ENCODE results near the gene ASAP3.
"Not testable (repeated sequence)": the region's sequence is repeated elsewhere in the genome, so short reads cannot be mapped to it uniquely, and the experiment has no call there.

ASAP3 gene

DNA sequence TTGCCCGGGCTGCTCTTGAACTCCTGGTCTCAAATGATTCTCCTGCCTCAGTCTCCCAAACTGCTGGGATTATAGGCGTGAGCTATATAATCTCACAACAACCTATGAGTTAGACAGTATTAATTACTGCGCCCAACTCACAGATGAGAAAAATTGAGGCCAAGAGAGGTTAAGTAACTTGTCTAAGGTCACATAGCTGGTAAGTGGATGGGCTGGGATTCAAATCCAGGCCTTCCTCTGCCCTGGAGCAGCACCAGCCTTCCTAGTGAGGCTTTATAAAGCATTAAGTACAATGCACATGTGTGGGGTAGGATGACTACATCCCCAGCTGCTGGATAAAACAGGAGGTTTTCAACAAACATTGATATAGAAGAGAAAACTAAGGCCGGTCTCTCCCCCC is 31.9 kb upstream of the ASAP3 start:
- in situ Hi-C loops (cut with MboI; ENCODE audit: low sequenced_read_pairs) = no loop called here

DNA sequence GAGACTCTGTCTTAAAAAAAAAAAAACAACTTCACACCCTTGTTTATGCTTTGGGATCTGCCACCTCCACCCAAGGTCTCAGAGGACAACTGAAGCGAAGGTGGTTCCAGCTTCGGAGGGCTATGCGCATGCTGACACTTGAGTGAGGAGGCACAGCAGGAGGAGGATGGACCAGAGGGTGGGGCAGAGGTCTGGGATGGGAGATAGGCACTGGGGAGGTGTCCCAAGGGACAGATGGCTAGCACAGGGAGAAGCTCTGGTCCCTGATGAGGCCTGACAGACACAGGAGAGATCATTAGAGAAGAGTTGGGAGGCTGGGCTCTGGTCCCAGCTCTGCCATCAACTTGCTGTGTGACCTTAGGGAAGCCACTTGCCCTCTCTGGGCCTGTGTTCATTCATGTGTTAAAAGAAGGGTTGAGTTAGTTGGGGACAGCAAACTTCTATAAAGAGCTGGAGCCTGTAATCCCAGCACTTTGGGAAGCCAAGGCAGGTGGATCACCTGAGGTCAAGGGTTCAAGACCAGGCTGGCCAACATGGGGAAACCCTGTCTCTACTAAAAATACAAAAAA is 30.2 kb upstream of the ASAP3 start:
- in situ Hi-C loops (cut with MboI; ENCODE audit: low sequenced_read_pairs) = no loop called here

DNA sequence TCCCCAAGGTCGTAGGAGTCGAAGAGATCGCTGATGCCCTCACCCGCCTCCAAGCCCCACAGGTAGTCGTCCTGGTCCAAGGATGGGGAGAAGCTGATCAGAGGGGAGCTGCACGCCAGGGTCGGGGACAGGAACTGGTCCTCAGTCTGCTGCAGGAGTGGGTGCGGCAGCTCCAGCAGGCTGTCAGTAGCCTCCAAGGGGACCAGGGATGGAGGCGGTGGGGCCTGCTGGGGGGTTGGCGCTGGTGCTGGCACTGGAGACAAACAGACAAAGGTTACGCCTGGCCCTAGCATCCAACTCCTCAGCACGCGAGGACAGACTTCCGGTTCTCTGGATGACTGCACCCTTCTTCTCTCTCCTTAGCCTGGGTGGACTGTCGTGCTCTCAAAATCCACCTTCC is 25.9 kb upstream of the ASAP3 start:
- in situ Hi-C loops (cut with MboI; ENCODE audit: low sequenced_read_pairs) = no loop called here

DNA sequence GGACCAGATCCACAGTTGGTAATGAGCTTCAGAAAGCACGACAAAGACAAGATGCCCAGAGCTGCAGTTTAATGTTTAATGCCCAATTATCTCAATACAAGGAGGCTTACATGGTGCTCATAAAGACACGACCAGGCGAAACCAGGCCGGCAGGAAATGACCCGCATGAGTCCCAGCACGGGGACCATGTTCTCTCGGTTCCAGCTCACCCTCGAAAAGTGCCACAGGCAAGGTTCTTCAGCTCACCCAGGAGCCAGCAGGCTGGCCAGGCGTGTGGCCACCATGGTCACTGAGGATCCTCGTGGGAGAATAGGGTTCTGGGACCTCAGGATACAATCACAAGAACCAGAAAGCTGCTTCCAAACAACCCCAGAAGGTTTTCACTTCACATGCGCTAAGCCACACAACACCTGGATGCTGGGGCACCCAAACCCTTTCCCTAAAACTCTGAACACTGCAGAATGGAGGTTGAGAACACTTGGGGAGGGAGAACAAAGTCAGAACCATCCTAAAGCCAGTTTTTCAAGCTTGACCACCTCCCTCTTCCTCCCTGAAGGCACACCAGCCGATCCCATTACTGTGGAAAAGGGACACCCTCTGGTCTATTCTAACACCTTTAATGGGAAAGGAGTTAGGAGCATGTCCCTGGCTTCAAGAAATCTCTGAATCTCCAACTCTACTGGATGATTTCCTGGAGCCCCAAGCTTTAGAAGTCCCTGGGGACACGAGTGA is 22.6 kb upstream of the ASAP3 start:
- in situ Hi-C loops (cut with MboI; ENCODE audit: low sequenced_read_pairs) = no loop called here

DNA sequence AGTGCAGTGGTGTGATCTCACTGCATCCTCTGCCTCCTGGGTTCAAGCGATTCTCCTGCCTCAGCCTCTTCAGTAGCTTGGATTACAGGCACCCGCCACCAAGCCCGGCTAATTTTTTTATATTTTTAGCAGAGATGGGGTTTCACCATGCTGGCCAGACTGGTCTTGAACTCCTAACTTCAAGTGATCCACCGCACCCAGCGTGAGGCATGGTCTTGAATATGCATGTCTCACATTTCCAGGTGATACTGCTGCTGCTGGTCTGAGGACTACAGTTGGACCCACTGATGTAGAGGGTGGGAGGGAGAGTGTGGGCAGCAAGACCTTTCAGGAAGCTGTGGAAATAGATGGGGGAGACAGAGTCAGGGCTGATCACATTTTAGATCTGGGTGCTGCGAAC is 21.9 kb upstream of the ASAP3 start:
- in situ Hi-C loops (cut with MboI; ENCODE audit: low sequenced_read_pairs) = no loop called here

DNA sequence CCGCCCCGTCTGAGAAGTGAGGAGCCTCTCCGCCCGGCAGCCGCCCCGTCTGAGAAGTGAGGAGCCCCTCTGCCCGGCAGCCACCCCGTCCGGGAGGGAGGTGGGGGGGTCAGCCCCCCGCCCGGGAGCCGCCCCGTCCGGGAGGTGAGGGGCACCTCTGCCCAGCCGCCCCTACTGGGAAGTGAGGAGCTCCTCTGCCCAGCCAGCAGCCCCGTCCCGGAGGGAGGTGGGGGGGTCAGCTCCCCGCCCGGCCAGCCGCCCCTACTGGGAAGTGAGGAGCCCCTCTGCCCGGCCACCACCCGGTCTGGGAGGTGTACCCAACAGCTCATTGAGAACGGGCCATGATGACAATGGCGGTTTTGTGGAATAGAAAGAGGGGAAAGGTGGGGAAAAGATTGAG is 20.2 kb upstream of the ASAP3 start:
- in situ Hi-C loops (cut with MboI; ENCODE audit: low sequenced_read_pairs) = not testable (repeated sequence)

DNA sequence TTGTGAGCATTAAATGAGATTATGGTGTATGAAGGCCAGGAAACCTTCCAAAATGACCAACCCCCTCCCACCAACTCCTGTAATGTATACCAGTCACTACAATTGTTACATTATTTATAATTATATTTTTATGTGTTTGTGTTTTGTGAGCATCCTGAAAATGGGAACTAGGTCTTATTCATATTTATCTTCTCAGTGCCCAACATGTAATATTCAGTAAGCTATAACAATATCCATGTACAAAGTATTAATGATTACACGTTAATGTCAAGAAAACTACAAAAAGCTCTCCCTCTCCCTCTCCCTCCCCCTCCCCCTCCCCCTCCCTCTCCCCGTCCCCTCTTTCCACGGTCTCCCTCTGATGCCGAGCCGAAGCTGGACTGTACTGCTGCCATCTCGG is 19.0 kb upstream of the ASAP3 start:
- in situ Hi-C loops (cut with MboI; ENCODE audit: low sequenced_read_pairs) = no loop called here

DNA sequence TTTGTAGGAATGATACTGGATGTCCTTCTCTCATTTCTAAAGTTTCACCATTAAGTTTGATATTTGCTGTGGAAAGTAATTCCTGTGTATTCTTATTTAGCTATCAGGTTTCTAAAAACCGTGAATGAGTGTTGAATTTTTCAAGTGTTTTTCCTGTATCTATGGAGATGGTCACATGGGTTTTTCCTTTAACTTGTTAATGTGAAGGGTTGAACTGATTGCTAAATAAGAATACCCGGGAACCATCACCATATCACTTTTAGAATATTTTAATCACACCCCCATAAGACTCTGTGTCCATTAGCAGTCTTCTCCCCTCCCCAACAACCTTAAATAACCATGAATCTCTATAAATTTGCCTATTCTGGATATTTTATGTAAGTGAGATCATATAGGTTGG is 16.5 kb upstream of the ASAP3 start:
- in situ Hi-C loops (cut with MboI; ENCODE audit: low sequenced_read_pairs) = no loop called here

DNA sequence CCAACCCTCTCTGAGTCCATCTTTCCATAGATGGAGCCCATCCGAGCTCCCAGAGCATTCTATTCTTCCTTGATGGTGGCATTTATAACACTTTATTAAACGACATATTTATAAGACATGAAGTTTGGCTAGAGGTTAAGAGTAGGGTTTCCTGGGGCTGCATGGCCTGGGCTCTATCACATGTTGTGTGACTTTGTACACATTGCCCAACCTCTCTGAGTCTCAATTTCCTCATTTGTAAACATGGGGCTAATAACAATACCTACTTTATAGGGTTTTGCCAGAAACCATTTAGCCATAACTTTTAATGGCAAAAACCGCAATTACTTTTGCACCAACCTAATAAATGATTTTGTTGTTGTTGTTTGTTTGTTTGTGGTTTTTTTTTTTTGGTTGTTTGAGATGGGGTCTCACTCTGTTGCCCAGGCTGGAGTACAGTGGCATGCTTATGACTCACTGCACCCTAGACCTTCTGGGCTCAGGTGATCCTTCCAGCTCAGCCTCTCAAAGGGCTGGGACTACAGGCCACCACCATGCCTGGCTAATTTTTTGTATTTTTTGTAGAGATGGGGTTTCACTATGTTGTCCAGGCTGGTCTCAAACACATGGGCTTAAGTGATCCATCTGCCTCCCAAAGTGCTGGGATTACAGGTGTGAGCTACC is 13.9 kb upstream of the ASAP3 start:
- in situ Hi-C loops (cut with MboI; ENCODE audit: low sequenced_read_pairs) = no loop called here

DNA sequence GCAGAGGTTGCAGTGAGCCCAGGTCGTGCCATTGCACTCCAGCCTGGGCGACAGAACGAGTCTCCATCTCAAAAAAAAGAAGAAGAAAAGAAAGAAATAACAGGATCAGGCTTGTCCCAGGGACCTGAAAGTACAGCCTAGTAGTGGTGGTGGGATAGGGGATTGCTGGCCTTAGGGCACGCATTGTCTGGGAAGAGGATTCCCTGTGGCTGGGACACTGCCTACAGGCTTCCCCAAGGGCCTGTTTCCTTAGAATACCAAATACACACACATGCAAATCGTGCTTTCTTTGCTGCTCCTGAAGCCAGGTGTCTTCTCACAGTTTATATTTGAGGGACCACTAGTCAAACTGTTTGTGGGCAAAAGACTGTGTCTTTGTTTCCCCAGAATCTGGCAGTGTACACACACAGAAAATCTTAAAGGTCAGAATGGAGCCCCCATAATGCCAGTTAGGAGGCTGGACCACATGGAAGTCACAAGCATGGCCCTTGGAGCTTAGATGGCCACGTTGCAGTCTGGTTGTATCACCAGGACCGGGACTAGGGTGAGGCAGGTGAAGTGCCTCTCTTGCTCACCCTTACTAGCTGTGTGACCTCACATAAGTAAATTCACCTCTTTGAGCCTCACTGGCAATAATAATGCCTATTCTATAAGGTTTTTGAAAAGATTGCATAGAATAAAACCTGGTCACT is 12.7 kb upstream of the ASAP3 start:
- in situ Hi-C loops (cut with MboI; ENCODE audit: low sequenced_read_pairs) = no loop called here

DNA sequence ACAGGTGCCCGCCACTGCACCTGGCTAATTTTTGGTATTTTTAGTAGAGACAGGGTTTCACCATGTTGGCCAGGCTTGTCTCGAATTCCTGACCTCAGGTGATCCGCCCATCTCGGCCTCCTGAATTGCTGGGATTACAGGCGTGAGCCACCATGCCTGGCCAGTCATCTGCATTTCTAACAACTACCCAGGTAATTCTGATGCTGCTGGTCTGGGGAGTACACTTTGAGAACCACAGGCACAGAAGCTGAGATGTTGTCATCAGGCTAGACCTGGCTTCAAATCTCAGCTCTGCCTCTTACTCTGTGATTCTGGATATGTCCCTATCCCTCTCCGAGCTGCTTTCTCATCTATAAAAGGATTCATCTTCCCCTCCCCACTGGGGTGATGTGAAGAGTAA is 10.9 kb upstream of the ASAP3 start:
- in situ Hi-C loops (cut with MboI; ENCODE audit: low sequenced_read_pairs) = not testable (repeated sequence)

DNA sequence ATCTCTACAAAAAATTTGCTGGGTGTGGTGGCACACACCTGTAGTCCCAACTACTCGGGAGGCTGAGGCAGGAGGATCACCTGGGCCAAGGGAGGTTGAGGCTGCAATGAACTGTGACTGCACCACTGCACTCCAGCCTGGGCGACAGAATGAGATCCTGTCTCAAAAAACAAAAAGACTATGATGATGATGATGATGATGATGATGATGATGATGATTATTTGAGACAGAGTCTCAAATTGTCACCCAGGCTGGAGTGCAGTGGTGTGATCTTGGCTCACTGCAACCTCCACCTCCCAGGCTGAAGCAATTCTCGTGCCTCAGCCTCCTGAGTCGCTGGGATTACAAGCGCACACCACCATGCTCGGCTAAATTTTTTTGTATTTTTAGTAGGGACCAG is 8.8 kb upstream of the ASAP3 start:
- in situ Hi-C loops (cut with MboI; ENCODE audit: low sequenced_read_pairs) = not testable (repeated sequence)

DNA sequence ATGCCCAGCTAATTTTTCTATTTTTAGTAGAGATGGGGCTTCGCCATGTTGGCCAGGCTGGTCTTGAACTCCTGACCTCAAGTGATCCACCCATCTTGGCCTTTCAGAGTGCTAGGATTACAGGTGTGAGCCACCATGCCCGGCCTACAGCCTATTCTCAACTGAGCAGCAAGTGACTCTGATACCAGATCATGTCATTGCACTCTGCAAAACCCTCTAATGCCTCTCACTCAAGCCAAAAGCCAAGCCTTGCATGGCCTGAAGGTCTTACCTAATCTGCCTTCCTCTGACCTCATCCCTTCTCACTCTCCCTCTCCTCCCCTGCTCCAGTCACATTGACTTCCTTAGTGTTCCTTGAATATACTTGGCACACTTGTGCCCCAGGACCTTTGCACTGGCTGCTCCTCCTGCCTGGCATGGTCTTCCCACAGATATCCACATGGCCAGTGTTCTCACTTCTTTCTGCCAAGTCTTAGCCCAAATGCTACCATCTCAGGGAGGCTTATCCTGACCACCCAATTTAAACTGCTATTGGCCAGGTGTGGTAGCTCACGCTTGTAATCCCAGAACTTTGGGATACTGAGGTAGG is 8.2 kb upstream of the ASAP3 start:
- in situ Hi-C loops (cut with MboI; ENCODE audit: low sequenced_read_pairs) = no loop called here

DNA sequence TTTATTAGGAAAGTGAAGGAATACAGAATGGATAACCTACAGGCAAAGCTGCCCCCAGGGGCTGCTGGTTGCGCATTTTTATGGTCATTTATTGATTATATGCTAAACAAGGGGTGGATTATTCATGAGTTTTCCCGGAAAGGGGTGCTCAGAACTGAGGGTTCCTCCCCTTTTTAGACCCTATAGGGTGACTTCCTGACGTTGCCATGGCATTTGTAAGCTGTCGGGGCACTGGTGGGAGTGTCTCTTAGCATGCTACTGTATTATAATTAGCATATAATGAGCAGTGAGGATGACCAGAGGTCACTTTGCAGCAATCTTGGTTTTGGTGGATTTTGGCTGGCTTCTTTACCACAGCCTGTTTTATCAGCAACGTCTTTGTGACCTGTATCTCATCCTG is 5.9 kb upstream of the ASAP3 start:
- in situ Hi-C loops (cut with MboI; ENCODE audit: low sequenced_read_pairs) = no loop called here

DNA sequence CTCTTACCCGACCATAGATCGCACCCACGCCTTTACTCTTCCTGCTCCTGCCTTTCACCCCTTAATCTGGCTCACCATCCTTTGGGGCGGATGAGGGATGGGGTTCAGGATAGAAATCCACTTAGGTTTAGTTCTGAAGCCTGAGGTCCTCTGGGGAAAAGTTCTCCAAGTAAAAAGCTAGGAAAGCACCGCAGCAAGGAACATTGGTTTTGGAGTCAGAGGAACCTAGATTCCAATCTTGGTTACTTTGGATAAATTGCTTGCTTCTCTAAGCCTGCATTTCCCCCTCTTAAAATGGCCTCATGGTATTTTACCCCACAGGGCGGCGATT is 988 bp upstream of the ASAP3 start:
- in situ Hi-C loops (cut with MboI; ENCODE audit: low sequenced_read_pairs) = no loop called here

DNA sequence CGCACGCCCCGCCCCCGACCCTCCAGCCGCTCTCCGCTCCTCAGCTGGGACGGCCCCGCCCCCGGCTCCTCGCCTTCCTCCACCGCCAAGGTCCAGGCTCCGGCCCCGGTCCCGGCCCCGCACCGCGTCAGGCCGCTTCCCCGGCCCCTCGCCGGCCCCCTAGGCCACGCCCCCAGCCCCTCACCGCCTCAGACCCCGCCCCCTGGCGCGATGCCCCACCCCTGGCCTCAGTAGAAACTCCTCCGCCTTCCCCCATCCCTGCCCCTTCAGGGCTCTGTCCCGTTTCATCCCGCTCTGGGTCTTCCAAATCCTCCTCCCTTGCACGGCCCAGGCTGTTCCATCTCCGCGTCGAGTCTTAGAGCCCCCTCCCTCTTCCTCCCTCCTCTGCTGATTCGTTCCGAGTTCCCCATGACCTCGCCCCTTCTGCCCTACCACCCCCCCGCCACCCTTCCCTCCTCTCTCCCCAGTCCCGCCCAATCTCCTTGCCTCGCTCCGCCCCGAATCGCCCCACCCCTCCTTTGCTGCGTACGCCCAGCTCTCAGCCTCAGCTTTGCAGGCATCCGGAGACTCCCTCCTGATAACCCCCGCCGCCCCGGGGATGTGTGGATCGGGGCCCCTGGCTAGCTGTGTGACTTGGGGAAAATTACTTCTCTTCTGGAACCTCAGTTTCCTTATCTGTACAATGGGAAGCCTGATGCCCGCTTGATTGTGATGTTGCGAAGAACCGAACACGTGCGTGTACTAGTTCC is 448 bp upstream of the ASAP3 start:
- in situ Hi-C loops (cut with MboI; ENCODE audit: low sequenced_read_pairs) = no loop called here

DNA sequence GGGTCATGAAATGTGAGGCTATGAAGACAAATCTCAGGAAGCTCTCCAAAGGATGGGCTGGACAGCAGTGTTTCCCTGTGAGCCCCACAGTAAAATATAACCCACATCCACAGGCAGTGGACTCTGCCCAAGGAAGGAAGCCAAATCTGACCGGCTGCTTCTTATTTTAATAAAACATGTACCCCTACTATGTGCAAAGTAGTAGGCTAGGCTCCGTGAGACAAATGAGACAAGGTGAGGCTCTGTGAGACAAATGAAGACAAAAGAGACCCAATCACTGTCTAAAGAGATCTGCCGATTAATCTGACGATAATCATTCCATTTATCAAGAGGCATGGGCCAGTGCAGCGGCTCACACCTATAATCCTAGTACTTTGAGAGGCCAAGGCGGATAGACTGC is 2.1 kb downstream of the ASAP3 start:
- in situ Hi-C loops (cut with MboI; ENCODE audit: low sequenced_read_pairs) = no loop called here

DNA sequence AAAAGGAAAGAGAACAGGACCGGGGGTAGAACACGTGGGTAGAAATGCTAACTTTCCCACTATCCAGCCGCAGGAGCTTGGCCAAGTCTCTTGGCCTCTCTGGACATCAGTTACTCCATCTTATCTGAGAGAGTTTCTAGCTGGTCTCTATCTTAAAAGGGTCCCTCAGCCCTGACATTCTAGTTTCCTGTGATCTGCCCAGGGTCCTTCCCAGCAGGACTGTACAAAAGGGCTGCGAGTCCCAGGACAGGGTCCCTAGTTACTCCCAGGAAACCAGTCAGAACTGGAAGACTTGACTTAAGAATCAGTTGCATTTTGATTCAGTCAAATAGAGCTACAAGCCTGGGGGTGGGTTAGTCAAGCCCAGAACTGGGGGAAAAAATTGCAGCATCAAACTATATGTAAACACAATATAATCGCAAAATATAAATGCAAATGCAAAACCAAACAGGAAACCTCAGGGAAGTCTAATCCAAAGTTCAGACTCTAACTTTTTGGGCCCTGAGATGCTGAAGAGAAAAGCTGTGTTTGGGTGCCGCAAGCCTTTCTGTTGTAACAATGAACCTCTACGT is 2.9 kb downstream of the ASAP3 start:
- in situ Hi-C loops (cut with MboI; ENCODE audit: low sequenced_read_pairs) = no loop called here

DNA sequence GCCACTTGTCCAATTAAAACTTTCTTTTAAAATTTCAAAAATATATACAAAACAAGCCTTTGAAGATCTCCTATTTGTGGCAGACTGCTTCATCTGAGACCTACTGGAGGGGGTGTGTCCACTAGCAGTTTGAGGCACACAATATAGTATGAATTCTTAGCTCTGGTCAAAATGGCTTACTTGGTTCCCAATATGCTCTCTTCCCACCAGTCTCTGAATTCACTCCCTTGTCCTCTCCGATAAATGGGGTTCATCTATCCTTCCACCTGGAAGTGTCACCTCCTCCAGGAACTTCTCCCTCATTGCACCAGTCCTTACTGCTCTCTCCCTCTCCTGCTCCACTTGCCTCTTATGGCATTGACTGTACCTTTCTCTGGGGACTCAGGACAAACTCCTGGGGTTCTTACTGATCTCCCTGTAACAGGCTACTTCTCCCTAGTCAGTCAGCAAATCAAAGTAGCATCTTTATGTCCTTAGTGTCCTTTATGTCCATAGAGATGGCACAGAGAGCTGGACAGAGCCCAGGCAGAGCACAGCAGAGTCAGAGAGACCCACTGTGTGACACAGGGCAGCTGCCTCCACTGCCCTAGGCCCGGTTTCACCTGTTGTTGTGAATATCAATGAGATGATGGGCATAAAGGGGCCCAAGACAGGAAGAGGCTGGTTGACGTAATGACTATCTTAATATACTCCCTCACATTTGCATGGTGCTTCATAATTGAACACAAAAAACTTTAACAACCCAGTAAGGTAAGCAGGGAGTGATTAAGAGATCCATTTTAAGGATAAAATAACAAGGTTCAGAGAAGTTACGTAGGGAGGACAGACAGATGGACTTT is 3.6 kb downstream of the ASAP3 start:
- in situ Hi-C loops (cut with MboI; ENCODE audit: low sequenced_read_pairs) = no loop called here

DNA sequence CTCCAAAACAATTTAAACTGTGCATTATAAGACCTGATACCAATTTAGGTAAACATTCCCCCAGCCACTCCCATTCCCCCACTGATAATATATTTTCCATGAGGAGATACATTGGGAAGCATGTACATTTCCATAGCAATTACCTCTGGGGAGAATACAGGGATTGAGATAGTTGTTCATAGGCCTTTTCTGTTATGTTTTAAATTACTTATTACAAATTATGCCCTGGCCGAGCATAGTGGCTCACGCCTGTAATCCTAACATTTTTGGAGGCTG is 4.4 kb downstream of the ASAP3 start:
- in situ Hi-C loops (cut with MboI; ENCODE audit: low sequenced_read_pairs) = no loop called here

All from hTERT RPE-1 (cell line).